Retinal pigment epithelial cell (primary cell): ENCODE data around the gene BOLA3.
A peak's percentile ranks its signal among the peaks of the same experiment; 100 is the strongest.

Source experiments
- DNase-seq: peaks from one replicate; pipeline ENCODE4 v3.0.0-alpha.2; 2010; ENCODE audit warnings: low read depth
- H3K4me3 ChIP-seq: 2 replicates; pipeline ENCODE4 v1.5.1; 2011; ENCODE audit warnings: mild to moderate bottlenecking, low read length, control low read depth, moderate library complexity
- CTCF ChIP-seq: conservative IDR thresholded peaks from 2 replicates; pipeline ENCODE4 v1.5.1; 2011; ENCODE audit warnings: low read depth, low read length, control low read depth, inconsistent platforms

BOLA3 gene

GRCh38 chr2:74149247-74149525, 1.5 kb upstream of the BOLA3 start:
- DNase-seq, result no peak
- TF ChIP-seq CTCF, result no peak
- no peak overlapping the region for H3K4me3 ChIP-seq

GRCh38 chr2:74148457-74149246, 940 bp upstream of the BOLA3 start:
- TF ChIP-seq CTCF, result no peak
- no peak for DNase-seq
- peak overlapping the region; percentile 88 for H3K4me3 ChIP-seq

DNA sequence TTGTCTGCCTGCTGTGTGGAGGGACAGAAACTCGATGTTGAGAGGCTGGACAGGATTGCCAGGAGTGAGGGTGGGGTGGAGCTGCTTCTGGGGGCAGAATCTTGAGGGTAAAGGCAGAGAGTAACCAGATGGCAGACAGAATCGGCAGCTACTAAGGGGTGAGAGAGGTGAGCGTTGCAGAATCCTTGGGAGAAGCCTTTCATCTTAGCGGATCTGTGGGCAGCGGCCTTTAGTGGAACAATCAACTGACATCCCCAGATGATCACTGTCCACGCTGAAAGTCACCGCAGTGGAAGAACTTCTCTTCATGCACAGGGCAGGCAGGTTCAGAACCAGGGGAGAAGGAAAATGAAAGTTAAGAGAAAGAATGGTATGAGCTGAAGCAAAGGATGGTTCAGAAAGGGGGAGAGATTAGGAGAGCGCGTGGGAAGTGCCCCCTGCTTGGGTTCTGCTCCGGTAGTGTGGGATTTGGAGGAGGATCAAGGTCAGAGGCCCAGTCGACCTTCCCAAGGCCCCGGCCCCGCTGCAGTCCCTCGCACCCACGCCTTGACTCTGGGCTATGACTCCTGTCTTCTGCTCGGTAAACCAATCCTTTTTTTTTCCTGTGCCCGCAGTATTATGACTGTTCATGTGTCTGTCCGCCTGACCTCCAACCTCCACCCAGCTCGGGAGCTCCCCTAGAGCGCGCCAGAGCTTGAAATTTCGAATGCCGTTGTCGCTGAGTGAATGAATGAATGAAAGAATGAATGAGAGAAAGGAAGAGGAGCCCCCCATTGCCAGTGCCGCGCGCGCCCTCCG, 584 bp downstream of the BOLA3 start:
- H3K4me3 ChIP-seq, result peak overlapping the region; percentile 88
- DNase-seq, result no peak
- no peak for TF ChIP-seq CTCF

DNA sequence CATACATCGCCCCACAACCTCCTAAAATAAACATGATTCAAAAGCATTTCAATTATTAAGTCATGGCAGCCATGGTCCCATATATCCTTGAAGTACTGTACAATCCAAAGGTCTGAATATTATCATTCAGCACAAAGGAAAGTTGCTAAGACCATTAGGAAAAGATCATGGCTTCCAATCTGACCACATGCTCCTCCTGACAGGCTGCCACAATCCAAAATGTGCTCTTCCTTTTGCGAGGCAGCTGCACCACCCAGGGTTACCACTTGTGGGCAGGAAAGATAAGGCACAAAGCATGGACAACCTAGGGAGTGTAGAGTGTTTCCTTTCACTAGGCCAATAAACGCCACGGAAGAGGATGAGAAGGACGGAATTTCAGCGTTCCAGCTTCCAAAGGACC, 5.4 kb downstream of the BOLA3 start:
- H3K4me3 ChIP-seq, result no peak overlapping the region
- DNase-seq, result no peak
- peak; percentile 23 for TF ChIP-seq CTCF

- no peak overlapping the region for H3K4me3 ChIP-seq
Measured at GRCh38 chr2:74138600-74139323, 8.9 kb downstream of the BOLA3 start.

More at GRCh38 chr2:74138600-74139323, 8.9 kb downstream of the BOLA3 start:
- peak; percentile 32 for TF ChIP-seq CTCF
- no peak for DNase-seq
